Activated CD4-positive, alpha-beta T cell treated with anti-CD3 and anti-CD28 coated beads, Interleukin-2, amount 10 ng/mL, durations not matched to agents 7 days and 5 days (primary cell): Measurements from ENCODE around the gene AKAP1. TPM values are rescaled to one million over a fixed set of nuclear protein-coding genes. Genes with fewer than 3 reads are reported as not detected.

Source experiments
- CTCF ChIA-PET: fragments of 350-600 bp; sonication (Branson Sonifier 250); formaldehyde crosslinking; loops from one replicate; lab custom pipeline; 2021; ENCODE audit warnings: antibody characterized with exemption; lab: Charles Lee
- POLR2A ChIA-PET: fragments of 350-600 bp; sonication (Branson Sonifier 250); formaldehyde crosslinking; loops from one replicate; lab custom pipeline; 2021; ENCODE audit warnings: antibody characterized with exemption; lab: Charles Lee
- DNase-seq: peaks from one replicate; pipeline ENCODE4 v3.0.0-alpha.2; 2020
- H3K27ac Mint-ChIP-seq: one replicate; pipeline ENCODE4 v1.8.0; 2021; ENCODE audit warnings: mild to moderate bottlenecking, moderate library complexity, mixed read lengths
- H3K27me3 Mint-ChIP-seq: one replicate; pipeline ENCODE4 v1.8.0; 2021; ENCODE audit warnings: mixed read lengths
- H3K36me3 Mint-ChIP-seq: one replicate; pipeline ENCODE4 v1.8.0; 2021; ENCODE audit warnings: low read depth, mixed read lengths
- H3K4me1 Mint-ChIP-seq: one replicate; pipeline ENCODE4 v1.8.0; 2021; ENCODE audit warnings: mixed read lengths
- H3K4me3 Mint-ChIP-seq: one replicate; pipeline ENCODE4 v1.8.0; 2021; ENCODE audit warnings: mild to moderate bottlenecking, moderate library complexity, mixed read lengths
- H3K9me3 Mint-ChIP-seq: one replicate; pipeline ENCODE4 v1.8.0; 2021; ENCODE audit warnings: mixed read lengths
- total RNA-seq, 2 experiments: library from RNA; stranded (reverse); gene quantifications; one replicate each; pipeline ENCODE4 v1.2.3, GENCODE V29; 2021

Gene AKAP1
- total RNA-seq, 2 experiments from 2014 or later = 25.4 to 29.7 TPM

DNA sequence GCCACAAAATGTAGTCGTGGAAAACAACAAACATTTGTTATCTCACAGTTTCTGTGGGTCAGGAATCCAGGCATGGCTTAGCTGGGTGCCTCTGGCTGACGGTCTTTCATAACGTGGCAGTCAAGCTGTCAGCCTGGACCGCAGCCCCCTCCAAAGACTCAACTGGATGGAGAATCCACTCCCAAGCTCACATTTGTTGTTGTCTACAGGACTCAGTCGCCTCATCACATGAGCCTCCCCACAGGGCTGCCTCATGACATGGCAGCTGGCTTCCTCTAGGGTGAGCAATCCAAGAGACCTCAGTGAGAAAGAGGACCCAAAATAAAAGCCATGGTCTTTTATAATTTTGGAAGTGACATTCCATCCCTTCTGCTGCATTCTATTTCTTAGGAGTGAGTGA, 34.7 kb upstream of the AKAP1 start:
- H3K4me1 Mint-ChIP-seq = peaks cover 22% of the 10 kb centered on the region
- ChIA-PET POLR2A (no interaction called here), CTCF (interaction anchor here (0.6 to 1.6 kb wide), 3 partner anchors 35 to 156 kb away, joined by 3 to 6 read pairs (median 3); no protein-coding TSS in a partner anchor)
- peaks cover 3% of the 10 kb centered on the region for H3K36me3 Mint-ChIP-seq
- peaks cover 30% of the 10 kb centered on the region for H3K27me3 Mint-ChIP-seq
- no peak overlapping the region for H3K4me3 Mint-ChIP-seq
- no peak overlapping the region for H3K27ac Mint-ChIP-seq
- no peak for DNase-seq
- no peaks in the 10 kb centered on the region for H3K9me3 Mint-ChIP-seq

DNA sequence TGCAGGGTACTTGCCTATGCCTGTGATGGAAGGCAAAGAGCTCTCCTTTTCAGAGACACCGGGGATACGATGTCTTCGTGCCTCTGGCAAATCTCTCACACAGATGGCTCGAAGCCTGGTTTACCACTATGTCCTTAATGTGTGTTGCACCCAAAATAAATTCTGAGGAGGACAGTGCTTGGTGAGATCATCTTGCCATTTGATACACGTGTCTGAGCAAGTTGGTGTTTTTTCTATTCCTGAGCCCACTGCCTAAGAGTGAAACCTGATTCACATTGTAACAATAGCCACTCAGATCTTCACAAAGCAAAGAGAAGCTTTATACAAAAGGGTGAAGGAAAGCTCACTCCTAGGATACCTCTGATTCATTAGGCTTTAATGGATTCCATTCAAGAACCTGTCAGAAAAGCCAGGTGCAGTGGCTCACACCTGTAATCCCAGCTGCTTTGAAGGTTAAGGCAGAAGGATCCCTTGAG, 33.1 kb upstream of the AKAP1 start:
- no peak overlapping the region for H3K27ac Mint-ChIP-seq
- POLR2A ChIA-PET = no interaction called here
- DNase-seq = no peak
- H3K27me3 Mint-ChIP-seq = peaks cover 18% of the 10 kb centered on the region
- H3K4me3 Mint-ChIP-seq = no peak overlapping the region
- no peaks in the 10 kb centered on the region for H3K9me3 Mint-ChIP-seq
- no peaks in the 10 kb centered on the region for H3K36me3 Mint-ChIP-seq
- CTCF ChIA-PET = no interaction called here
- H3K4me1 Mint-ChIP-seq = peaks cover 15% of the 10 kb centered on the region

DNA sequence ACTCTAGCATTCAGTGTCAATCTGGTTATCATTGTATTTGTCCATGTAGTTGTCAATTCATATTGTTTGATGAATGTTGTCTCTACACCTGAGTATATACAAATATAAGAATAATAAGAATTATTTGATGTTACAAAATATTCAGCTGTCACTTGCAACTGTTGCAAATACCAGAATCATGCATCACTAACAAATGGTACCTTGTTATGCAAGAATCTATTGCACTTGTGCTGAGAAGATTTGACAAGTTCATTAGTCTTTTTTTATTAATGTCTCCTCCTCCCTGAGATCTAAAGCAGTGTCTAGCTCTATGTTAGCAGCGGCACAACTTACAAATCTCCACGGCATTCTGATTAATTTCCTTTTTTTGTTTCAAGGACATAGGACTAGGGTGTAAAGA, 22.2 kb upstream of the AKAP1 start:
- Mint-ChIP-seq H3K9me3 (no peaks in the 10 kb centered on the region), H3K4me1 (no peaks in the 10 kb centered on the region), H3K36me3 (no peaks in the 10 kb centered on the region), H3K27me3 (peaks cover 8% of the 10 kb centered on the region), H3K4me3 (no peak overlapping the region), H3K27ac (no peak overlapping the region)
- ChIA-PET POLR2A (interaction anchor here (0.6 kb wide), 1 partner anchor 42 kb away, joined by 3 read pairs; no protein-coding TSS in a partner anchor), CTCF (interaction anchor here (0.5 kb wide), 1 partner anchor 774 kb away, joined by 3 read pairs; no protein-coding TSS in a partner anchor)
- DNase-seq = no peak

DNA sequence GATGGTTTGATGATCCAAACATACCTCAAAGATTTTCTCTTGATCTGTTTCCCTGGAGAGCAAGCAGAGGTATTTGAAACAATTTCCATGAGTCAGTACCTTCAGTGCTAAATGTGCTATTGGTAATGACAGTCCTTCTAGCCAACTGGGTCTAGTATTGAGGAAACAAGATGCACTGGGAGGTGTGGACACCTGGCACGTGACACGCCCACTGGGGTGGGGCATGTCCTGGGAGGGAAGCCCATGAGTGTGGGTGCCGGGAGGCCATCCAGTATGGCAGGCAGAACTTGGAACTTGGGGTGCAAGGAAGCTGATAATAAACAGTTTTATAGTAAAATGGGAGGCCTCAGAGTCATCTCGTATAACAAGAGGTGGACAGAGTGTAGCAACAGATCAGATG, 17.9 kb upstream of the AKAP1 start:
- CTCF ChIA-PET = interaction anchor here (0.6 kb wide), 1 partner anchor 259 kb away, joined by 3 read pairs; no protein-coding TSS in a partner anchor
- POLR2A ChIA-PET = no interaction called here
- Mint-ChIP-seq H3K36me3 (no peaks in the 10 kb centered on the region), H3K4me3 (no peak overlapping the region), H3K27me3 (peaks cover 11% of the 10 kb centered on the region), H3K4me1 (no peaks in the 10 kb centered on the region), H3K27ac (no peak overlapping the region), H3K9me3 (no peaks in the 10 kb centered on the region)
- no peak for DNase-seq

DNA sequence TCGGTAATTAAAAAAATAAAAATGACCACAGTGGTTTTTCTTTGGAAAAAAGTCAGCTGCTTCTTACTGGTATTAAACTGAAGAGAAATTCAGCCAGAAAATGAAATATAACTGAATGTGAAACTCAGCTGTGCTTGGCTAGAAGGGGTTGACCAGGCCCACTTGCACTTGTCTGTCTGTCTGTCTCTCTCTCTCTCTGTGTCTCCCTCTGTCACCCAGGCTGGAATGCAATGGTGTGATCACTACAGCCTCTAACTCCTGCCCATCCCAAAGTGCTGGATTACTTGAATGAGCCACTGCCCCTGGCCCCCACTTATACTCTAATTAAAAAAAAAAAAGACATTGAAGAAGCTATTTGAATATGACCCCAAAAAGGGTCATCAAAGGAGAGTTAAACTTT, 17.3 kb upstream of the AKAP1 start:
- no peak overlapping the region for H3K27ac Mint-ChIP-seq
- ChIA-PET CTCF (no interaction called here), POLR2A (no interaction called here)

DNA sequence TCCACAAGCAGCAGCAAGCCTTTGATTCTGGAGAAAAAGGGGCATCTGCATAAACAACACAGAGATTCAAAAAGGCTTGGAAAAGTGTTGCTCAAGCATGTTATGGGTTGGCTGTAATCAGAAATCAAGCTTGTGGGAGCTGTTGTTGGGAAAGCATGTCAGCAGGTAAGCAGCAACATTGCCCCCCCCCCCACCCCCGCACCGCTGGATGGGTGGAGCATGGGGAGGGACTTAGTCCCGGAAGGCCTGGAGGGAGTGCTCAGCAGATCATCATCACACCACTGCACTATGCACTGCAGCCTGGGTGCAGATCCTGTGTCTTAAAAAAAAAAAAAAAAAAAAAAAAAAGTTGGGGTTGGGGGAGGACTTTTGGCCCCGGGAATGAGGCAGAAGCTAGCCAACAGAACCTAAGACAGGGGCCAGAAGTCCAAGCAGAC, 16.8 kb upstream of the AKAP1 start:
- H3K9me3 Mint-ChIP-seq = no peaks in the 10 kb centered on the region
- ChIA-PET POLR2A (no interaction called here), CTCF (interaction anchor here (0.6 kb wide), 3 partner anchors 20 to 483 kb away, joined by 3 to 4 read pairs (median 4); no protein-coding TSS in a partner anchor)
- H3K27ac Mint-ChIP-seq = no peak overlapping the region
- H3K4me1 Mint-ChIP-seq = no peaks in the 10 kb centered on the region
- H3K36me3 Mint-ChIP-seq = no peaks in the 10 kb centered on the region
- DNase-seq = no peak
- H3K4me3 Mint-ChIP-seq = no peak overlapping the region
- peaks cover 11% of the 10 kb centered on the region for H3K27me3 Mint-ChIP-seq

More for the DNA sequence above, 17.3 kb upstream of the AKAP1 start:
- H3K4me3 Mint-ChIP-seq = no peak overlapping the region
- no peaks in the 10 kb centered on the region for H3K36me3 Mint-ChIP-seq
- DNase-seq = no peak
- H3K4me1 Mint-ChIP-seq = no peaks in the 10 kb centered on the region
- no peaks in the 10 kb centered on the region for H3K9me3 Mint-ChIP-seq
- H3K27me3 Mint-ChIP-seq = peaks cover 11% of the 10 kb centered on the region

DNA sequence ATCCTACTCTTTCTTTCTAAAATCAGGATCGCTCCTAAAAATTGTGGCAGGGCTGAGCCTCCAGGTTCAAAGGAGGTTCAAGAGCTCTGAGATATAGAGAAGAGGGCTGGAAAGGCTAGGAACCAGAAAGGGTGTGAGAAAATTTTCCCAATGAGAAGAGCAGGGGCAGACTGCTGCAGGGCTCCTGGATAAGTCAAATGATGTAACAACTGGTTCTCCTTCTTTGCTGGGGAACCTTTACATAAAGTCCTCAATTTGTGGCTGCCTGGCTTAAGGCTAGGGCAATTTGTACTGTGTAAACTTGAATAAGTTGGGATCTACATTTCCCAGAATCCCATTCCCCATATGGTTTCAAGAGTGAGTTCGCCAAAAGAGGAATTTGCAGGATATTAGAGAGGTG, 16.3 kb upstream of the AKAP1 start:
- H3K36me3 Mint-ChIP-seq = no peaks in the 10 kb centered on the region
- ChIA-PET POLR2A (no interaction called here), CTCF (interaction anchor here (0.6 kb wide), 3 partner anchors 21 to 483 kb away, joined by 3 to 4 read pairs (median 4); no protein-coding TSS in a partner anchor)
- H3K4me3 Mint-ChIP-seq = no peak overlapping the region
- peaks cover 7% of the 10 kb centered on the region for H3K27me3 Mint-ChIP-seq
- H3K4me1 Mint-ChIP-seq = no peaks in the 10 kb centered on the region
- H3K27ac Mint-ChIP-seq = no peak overlapping the region
- no peak for DNase-seq
- H3K9me3 Mint-ChIP-seq = no peaks in the 10 kb centered on the region

DNA sequence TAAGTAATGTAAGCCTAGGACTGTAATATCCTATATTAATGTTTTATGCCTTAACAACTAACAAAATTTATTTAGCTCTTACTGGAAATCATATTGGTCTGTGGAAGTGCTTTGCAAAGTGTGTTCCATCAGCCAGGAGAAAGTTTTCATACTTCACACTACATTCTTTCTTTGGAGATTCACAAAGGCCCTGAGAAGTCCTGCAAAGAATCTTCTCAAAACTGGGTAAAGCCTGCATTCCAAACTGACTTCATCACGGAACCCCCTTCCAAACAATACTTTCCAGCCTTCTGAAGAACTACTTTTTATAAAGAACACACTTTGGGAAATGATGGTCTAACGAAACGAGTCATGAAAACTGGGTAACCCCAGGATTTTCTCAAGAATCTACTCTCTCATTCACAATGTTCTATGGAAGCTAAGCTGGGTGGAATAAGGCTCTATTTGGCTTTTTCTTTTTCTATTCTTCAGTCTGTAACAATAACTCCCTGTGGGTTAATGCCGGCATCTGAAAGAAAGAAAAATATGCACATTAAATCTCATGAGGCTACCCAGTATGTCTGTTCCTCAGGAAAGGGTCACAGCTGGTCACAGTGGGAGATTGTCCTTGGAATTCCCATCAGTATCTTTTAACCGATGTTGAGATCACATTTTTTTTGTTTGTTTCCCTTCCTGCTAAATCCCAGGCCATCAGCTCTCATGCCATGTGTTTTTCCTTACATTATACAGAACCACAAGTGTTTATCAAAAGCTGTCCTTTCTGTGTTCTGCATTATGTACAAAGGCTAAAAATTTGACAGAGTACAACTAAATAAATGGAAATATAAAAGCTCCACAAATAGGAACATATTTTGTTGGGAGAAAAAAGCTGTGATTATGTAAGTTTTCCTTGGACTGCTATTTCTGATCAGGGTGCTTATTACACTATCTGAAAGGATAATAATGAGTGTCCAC, 12.8 kb upstream of the AKAP1 start:
- no peak overlapping the region for H3K27ac Mint-ChIP-seq
- ChIA-PET CTCF (no interaction called here), POLR2A (no interaction called here)
- H3K9me3 Mint-ChIP-seq = no peaks in the 10 kb centered on the region
- no peak overlapping the region for H3K4me3 Mint-ChIP-seq
- H3K4me1 Mint-ChIP-seq = no peaks in the 10 kb centered on the region
- H3K27me3 Mint-ChIP-seq = peaks cover 16% of the 10 kb centered on the region
- no peak for DNase-seq
- H3K36me3 Mint-ChIP-seq = no peaks in the 10 kb centered on the region

DNA sequence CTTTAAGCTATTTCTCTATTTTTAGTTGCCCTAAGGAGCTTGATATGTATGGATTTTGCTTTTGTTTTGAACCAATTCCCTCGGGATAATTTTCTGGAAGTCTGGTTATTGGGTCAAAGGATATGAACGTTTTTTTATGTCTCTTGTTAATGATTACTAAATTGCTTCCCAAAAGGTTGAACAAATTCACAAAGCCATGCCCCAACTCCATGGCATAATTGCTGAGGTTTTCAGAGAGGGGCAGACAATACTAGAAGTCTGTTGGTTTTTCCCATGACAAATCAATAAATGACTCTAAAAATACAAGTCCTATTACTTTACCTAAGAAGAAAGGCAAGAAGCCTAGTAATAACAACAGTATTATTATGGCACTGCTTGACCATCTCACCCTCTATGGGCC, 11.4 kb upstream of the AKAP1 start:
- Mint-ChIP-seq H3K9me3 (no peaks in the 10 kb centered on the region), H3K27ac (no peak overlapping the region), H3K27me3 (peaks cover 16% of the 10 kb centered on the region), H3K4me3 (no peak overlapping the region), H3K36me3 (no peaks in the 10 kb centered on the region), H3K4me1 (no peaks in the 10 kb centered on the region)
- ChIA-PET POLR2A (no interaction called here), CTCF (no interaction called here)
- DNase-seq = no peak

DNA sequence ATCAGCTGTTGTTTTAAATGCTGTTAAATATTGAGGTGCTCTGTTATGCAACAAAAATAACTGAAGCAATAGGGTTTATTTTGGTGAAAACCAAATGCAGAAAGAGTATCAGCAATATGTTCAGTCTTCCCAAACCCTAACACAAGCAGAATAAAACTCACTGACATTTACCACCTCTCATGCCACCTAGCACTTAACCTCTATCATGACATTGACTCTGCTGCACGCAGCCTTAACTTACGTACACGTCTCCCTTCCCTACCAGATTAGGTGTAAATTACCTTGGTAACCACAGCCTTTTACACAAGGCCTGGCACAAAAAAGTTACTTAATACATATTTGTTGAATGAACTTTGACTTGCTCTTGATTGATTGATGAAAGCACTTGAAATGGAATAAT, 9.9 kb upstream of the AKAP1 start:
- POLR2A ChIA-PET = no interaction called here

DNA sequence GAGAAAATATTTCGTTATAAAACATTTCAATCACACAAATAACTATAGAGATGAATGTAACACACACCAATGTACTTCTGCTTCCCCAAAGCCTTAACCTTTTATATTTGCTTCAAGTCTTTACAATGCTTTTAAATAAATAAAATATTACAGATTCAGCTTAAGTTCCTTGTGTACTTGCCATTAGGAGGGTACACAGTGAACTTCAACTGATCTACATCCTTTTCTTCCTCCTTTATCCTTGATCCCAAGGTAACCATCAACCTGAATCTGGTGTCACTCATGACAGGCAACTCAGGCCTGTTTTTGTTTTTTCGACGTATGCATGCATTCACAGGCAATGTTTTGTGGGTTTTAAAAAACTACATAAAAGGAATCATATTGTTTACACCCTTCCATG, 9.3 kb upstream of the AKAP1 start:
- Mint-ChIP-seq H3K4me3 (no peak overlapping the region), H3K9me3 (no peaks in the 10 kb centered on the region), H3K27ac (no peak overlapping the region), H3K4me1 (no peaks in the 10 kb centered on the region), H3K36me3 (no peaks in the 10 kb centered on the region), H3K27me3 (peaks cover 16% of the 10 kb centered on the region)
- DNase-seq = no peak
- POLR2A ChIA-PET = no interaction called here
- CTCF ChIA-PET = no interaction called here

More for the DNA sequence above, 9.9 kb upstream of the AKAP1 start:
- H3K27me3 Mint-ChIP-seq = peaks cover 14% of the 10 kb centered on the region
- H3K4me3 Mint-ChIP-seq = no peak overlapping the region
- no peak for DNase-seq
- H3K27ac Mint-ChIP-seq = no peak overlapping the region
- H3K9me3 Mint-ChIP-seq = no peaks in the 10 kb centered on the region
- H3K4me1 Mint-ChIP-seq = no peaks in the 10 kb centered on the region
- H3K36me3 Mint-ChIP-seq = no peaks in the 10 kb centered on the region
- CTCF ChIA-PET = no interaction called here

DNA sequence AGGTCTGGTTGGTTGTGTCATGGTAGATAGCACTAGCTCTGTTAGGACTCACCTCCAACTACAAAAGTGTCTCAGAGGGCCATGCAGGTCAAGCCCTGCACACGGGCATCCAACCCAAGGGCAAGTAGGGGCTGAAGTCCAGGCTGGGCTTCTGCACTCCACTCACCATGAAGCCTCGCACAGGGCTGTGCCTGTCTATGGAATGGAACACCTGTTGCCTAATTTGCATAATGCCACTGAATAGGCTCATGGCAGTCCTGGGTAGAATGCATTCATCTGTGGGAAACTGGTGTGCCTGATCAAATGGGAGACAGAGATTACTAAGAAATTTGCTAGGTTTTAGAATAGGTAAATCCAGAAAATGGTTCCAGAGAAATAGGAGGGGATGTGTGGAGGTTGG, 8.0 kb upstream of the AKAP1 start:
- POLR2A ChIA-PET = no interaction called here
- DNase-seq = no peak
- Mint-ChIP-seq H3K4me1 (no peaks in the 10 kb centered on the region), H3K27ac (no peak overlapping the region), H3K27me3 (peaks cover 16% of the 10 kb centered on the region), H3K9me3 (no peaks in the 10 kb centered on the region), H3K36me3 (no peaks in the 10 kb centered on the region), H3K4me3 (no peak overlapping the region)
- CTCF ChIA-PET = no interaction called here

DNA sequence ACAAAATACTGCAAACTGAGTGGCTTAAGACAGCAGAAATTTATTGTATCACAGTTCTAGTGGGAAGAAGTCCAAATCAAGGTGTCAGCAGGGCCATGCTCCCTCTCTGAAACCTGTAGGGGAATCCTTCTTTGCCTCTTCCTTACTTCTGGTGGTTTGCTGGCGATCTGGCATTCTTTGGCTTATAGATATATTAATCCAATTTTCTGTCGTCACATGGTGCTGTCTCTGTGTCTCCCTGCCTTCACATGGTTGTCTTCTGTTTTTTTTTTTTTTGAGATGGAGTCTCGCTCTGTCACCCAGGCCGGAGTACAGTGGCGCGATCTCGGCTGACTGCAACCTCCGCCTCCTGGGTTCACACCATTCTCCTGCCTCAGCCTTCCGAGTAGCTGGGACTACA, 6.8 kb upstream of the AKAP1 start:
- H3K27ac Mint-ChIP-seq = no peak overlapping the region
- peaks cover 6% of the 10 kb centered on the region for H3K4me1 Mint-ChIP-seq

More for the DNA sequence above, 6.8 kb upstream of the AKAP1 start:
- CTCF ChIA-PET = no interaction called here
- H3K36me3 Mint-ChIP-seq = no peaks in the 10 kb centered on the region
- H3K27me3 Mint-ChIP-seq = peaks cover 16% of the 10 kb centered on the region
- no peak overlapping the region for H3K4me3 Mint-ChIP-seq
- DNase-seq = no peak
- H3K9me3 Mint-ChIP-seq = no peaks in the 10 kb centered on the region
- POLR2A ChIA-PET = no interaction called here
